ENCODE data around the gene FCN2. TPM values are rescaled to one million over a fixed set of nuclear protein-coding genes. Genes with fewer than 3 reads are reported as not detected.
A peak's percentile ranks its signal among the peaks of the same experiment; 100 is the strongest.

The FCN2 gene
- total and polyA plus RNA-seq, 2 experiments from 2014 or later, result not detected

DNA sequence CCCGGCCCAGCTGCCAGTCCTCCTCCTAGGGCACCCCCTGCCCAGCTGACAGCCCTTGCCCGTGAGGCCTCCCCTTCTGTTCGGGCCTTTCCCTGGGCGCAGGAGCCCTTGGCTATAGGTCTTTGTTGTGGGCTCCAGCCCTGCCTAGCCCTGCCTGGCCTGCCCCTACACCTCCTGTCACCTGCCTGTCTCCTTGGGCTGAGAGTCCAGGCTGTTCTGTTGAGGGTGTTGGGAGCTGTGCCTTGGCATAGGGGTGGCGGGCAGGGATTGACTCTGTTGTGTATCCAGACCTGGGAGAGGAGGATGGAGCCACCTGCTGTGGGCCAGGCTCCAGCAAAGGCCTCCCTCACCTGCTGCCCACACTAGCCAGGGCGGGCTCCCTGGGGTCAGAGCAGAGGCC, 11.6 kb downstream of the FCN2 start:
- Histone ChIP-seq H3K27ac (no peak overlapping the region), H3K36me3 (no peaks in the 10 kb centered on the region), H3K9me3 (ENCODE audit: low read depth) (no peaks in the 10 kb centered on the region), H3K4me1 (ENCODE audit: low read depth) (no peaks in the 10 kb centered on the region), H3K27me3 (no peaks in the 10 kb centered on the region), H3K4me3 (no peak overlapping the region)
- no peak for TF ChIP-seq CTCF (IDR thresholded peaks at IDR 0.05; ENCODE audit: low read depth, low read length)
- DNase-seq (ENCODE audit: low read depth in 1 of 2, low spot score in 1 of 2), result no peak

DNA sequence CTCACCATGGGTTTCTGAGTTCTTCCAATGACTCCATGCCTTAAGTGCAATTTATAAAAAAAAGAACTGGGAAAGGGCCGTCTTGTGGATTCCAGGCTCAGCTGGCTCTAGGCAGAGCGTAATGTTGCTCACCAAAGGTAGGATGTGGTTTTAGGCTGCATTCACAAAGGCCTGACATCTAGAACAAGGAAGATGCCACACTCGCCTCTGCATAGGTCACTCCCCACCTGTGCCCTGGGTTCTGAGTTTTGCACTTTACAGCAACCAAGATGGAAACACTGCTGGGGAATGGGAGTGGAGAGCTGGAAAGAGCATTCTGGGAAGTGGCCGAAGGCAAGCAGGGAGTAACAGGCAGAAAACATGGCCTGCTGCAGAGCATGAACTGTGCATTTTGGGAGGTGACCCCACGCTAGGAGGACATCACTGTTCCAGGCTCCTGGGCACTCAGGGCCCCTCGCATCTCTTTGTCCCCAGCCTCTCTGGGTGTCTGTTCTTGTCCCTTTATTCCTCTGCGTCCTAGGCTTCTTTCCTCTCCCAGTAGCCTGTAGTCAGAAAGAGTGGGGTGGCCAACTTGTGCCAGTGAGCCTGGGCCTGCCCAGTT, 12.3 kb downstream of the FCN2 start:
- Histone ChIP-seq H3K27me3 (no peaks in the 10 kb centered on the region), H3K4me3 (no peak overlapping the region), H3K27ac (no peak overlapping the region), H3K4me1 (ENCODE audit: low read depth) (no peaks in the 10 kb centered on the region), H3K36me3 (no peaks in the 10 kb centered on the region), H3K9me3 (ENCODE audit: low read depth) (no peaks in the 10 kb centered on the region)
- TF ChIP-seq CTCF (IDR thresholded peaks at IDR 0.05; ENCODE audit: low read depth, low read length), result no peak
- no peak for DNase-seq (ENCODE audit: low read depth in 1 of 2, low spot score in 1 of 2)

GRCh38 chr9:134894136-134894860, 13.7 kb downstream of the FCN2 start:
- H3K4me3 ChIP-seq, result no peak overlapping the region
- no peaks in the 10 kb centered on the region for H3K4me1 ChIP-seq (ENCODE audit: low read depth)
- DNase-seq (ENCODE audit: low read depth in 1 of 2, low spot score in 1 of 2), result no peak
- TF ChIP-seq CTCF (IDR thresholded peaks at IDR 0.05; ENCODE audit: low read depth, low read length), result no peak
- no peaks in the 10 kb centered on the region for H3K27me3 ChIP-seq
- no peaks in the 10 kb centered on the region for H3K9me3 ChIP-seq (ENCODE audit: low read depth)
- no peaks in the 10 kb centered on the region for H3K36me3 ChIP-seq
- no peak overlapping the region for H3K27ac ChIP-seq

DNA sequence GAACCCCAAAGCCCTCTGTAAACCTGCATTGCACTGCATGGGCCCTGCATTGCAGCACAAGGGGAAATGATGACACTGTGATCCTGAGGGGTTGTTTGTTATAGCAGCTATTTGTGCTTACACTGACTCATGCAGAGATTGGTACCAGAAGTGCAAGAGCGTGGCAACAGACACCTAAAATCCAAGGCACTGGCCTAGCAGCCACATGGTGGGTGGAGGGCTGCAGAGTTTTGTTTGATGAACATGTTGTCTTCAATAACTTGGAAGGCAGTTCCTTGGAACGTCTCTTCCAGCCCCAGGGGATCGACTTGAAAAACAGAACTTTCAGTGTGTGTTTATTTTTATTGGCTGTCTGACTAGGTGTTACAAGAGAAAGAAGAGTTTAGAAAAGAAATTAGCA, 14.5 kb downstream of the FCN2 start:
- no peaks in the 10 kb centered on the region for H3K9me3 ChIP-seq (ENCODE audit: low read depth)
- H3K27ac ChIP-seq, result no peak overlapping the region
- H3K36me3 ChIP-seq, result no peaks in the 10 kb centered on the region
- H3K4me3 ChIP-seq, result no peak overlapping the region
- DNase-seq (ENCODE audit: low read depth in 1 of 2, low spot score in 1 of 2), result peak in 1 of 2 donors; percentile 20
- TF ChIP-seq CTCF (IDR thresholded peaks at IDR 0.05; ENCODE audit: low read depth, low read length), result no peak
- H3K27me3 ChIP-seq, result no peaks in the 10 kb centered on the region
- no peaks in the 10 kb centered on the region for H3K4me1 ChIP-seq (ENCODE audit: low read depth)

- no peaks in the 10 kb centered on the region for H3K27me3 ChIP-seq
- no peaks in the 10 kb centered on the region for H3K4me1 ChIP-seq (ENCODE audit: low read depth)
- H3K36me3 ChIP-seq, result no peaks in the 10 kb centered on the region
- H3K4me3 ChIP-seq, result no peak overlapping the region
- H3K9me3 ChIP-seq (ENCODE audit: low read depth), result no peaks in the 10 kb centered on the region
- DNase-seq (ENCODE audit: low read depth in 1 of 2, low spot score in 1 of 2), result no peak
- no peak overlapping the region for H3K27ac ChIP-seq
- no peak for TF ChIP-seq CTCF (IDR thresholded peaks at IDR 0.05; ENCODE audit: low read depth, low read length)
These were observed 14.9 kb downstream of the FCN2 start for GRCh38 chr9:134895567-134895907.
